ENCODE data around the gene ACP5.

Gene ACP5

DNA sequence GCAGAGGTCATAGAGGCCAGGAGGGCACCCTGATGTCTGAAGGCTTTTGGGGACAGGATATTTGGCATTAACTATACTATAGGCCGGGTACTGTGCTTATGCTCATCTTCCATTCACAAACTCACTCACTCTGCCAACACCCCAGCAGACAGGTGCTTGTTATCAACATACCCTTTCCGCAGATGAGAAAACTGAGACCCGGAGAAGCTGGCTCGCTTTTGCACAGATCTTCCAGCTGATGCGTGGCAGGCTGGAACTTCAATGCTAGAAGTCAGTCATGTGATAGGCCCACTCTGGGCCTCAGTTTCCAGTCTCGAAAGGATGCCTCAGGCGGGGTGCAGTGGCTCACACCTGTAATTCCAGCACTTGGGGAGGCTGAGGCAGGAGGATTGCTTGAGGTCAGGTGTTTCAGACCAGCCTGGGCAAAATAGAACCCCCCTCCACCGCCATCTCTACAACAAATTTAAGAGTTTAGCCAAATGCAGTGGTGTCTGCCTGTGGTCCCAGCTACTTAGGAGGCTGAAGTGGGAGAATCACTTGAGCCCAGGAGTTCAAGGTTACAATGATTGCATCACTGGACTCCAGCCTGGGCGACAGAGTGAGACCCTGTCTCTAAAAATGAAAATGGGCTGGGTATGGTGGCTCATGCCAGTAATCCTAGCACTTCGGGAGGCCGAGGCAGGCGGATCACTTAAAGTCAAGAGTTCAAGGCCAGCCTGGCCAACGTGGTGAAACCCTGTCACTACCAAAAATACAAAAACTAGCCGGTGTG, 29.3 kb downstream of the ACP5 start:
- no peak for DNase-seq

DNA sequence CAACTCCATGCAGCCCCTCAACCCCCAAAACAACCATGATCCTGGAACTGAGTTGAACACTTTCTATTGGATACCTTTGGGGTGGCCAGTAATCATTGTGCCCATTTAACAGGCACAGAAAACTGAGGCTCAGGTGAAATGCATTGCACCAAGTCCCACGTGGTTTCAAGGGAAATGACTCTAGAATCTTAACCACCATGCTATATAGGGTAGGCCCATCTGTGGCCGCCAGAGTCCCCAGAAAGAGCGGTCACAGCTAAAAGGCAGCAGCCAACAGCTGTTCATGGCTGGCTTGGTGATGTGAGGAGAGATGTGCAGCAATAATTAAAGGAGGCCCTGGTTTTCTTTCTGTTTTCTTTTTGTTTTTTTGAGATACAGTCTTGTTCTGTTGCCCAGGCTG, 36.2 kb downstream of the ACP5 start:
- DNase-seq: no peak

DNA sequence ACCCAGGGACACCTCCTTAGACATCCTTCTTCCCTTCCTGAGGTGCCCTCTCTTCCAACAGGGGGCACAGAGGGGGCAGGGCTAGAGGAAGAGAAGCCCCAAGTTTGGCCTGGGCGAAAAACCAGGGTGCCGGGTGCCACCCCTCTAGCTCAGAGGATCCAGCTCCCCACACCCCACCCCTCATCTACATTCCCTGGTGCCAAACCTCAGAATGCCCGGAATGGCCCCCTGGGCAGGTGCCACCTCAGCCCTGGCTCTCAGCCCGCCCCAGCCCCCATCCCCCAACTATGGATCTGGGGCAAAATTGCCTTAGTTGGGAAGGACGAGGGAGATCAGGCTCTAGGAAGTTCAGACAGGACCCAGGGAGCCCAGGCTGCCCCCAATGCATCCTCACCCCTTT, 36.8 kb downstream of the ACP5 start:
- DNase-seq: no peak

DNA sequence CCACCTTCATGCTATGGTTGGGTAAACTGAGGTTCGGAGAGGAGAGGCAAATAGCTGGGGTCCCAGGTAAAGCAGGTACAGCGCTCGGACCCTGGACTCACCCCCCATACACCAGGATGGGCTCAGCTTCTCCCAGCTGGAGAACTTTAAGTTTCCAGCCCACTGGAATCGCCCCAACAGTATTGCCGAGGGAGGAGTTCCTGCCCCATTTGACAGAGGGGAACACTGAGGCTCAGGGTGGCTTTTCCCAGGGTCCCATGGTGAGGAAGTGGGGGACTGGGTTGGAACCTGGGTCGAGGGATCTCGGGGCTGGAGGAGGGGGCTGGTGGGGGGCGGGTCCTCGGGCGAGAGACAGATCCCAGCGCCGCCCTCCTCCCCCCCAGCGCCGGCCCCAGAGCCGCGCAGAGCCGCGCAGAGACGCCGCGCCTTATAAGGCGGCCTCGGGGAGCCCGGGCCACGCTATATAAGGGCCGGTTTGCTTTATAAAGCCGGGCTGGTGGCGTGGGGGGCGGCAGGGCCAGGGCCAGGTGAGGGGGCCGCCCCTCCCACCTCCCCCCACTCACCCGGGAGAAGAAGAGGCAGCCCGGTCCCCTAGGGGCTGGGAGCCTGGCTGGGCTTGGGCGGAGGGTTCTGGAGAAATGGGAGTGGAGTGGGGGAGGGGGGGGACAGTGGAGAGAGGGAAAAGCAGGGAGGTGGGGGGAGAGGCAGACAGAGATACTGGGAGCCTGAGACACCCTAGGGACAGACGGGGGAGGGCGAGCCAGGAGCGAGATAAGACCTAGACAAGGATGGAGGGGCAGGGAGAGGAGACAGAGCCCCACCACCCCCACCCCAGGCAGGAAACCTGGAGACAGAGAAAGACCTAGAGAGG, 37.7 kb downstream of the ACP5 start:
- no peak for DNase-seq

DNA sequence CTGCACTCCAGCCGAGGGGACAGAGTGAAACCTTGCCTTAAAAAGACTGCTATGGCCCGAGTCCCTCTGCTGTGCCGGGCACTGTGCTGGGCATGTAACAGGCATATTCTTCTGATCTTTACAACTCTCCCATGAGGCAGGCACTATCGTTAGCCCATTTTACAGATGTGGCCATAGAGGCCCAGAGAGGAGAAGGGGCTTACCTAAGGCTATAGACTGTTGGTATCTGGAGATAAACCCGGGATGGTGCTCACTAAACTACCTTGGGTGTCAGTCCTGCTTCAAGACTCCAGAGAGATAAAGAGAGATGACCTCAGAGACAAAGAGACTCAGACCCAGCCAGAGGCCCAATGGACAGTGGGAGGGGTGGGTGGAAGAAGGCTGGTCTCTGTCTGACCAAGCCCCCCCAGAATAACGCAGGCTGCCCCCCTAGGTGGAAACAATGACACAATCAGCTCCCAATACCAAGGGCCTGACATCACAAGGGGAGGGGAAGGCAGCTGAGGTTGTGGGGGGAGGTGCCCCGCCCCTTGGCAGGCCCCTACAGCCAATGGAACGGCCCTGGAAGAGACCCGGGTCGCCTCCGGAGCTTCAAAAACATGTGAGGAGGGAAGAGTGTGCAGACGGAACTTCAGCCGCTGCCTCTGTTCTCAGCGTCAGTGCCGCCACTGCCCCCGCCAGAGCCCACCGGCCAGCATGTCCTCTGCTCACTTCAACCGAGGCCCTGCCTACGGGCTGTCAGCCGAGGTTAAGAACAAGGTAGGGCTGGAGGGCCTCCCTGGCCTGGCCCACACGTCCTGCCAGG, 39.0 kb downstream of the ACP5 start, which contains the start of gene CNN1:
Gene CNN1, plus strand, starts transcription at position 620 of the 805 bp plus-strand sequence. Its CDS starts 77 bp downstream, at position 697.
- no peak for DNase-seq

DNA sequence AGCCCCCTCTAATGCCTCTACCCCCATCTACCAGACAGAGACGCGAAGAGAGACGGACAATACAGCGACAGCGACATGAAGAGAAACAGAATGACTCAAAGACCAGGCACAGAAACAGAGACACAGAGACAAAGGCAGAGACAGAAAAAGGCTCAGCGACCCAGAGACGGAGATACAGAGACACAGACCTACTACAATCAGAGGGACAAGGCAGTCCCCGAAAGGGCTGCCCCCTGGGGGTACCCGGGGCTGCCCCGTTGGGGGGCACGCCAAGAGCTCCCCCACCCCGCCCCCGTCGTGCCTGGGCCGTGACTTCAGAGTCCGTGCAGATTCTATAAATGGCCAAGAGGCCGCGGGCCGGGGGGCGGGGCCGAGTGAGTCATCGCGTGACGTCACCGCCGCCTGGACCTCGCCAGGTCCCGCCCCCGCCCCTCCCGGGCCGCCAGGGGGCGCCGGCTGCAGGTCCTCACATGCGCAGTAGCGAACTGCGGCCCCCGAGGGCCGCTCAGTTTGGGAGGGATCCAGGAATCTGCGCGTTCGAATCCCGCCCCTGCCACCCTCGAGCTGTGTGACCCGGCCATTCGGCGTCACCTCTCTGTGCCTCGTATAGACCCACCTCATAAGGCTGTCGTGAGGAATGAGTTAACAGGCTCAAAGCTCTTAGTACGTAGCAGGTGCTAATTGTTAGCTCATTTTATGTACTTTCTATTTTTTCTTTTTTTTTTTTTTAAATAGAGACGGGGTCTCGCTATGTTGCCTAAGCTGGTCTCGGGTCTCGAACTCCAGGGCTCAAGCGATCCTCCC, 41.5 kb downstream of the ACP5 start:
- DNase-seq: peak; percentile 75

DNA sequence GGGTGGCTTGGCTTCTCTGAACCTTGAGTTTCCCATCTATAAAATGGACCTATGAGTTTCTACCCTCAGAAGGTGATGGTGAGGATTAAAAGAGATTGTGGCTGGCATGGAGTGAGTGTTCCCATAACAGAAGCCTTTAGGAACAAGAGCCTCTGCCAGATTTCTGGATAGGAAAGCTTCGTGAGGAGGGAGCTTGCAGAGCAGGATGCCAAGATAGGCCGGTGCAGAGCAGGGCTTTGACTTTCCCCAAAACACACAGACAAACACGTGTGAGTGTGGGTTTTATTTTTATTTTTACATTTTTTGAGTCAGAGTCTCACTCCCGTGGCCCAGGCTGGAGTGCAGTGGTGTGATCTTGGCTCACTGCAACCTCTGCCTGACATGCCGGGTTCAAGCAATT, 42.5 kb downstream of the ACP5 start:
- DNase-seq: no peak

DNA sequence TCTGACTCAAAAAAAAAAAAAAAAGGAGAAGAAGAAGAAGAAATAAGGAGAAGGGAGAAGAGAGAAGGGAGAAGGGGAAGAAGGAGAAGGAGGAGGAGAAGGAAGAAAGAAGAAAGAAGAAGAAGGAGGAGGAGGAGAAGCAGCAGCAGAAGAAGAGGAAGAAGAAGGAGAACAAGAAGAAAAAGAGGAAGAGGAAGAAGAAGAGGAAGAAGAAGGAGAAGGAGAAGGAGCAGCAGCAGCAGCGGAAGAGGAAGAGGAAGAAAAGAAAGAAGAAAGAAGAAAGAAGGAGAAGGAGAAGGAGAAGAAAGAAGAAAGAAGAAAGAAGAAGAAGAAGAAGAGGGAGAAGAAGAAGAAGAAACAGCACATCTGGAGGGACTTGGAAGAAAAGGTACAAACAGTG, 42.9 kb downstream of the ACP5 start:
- no peak for DNase-seq

DNA sequence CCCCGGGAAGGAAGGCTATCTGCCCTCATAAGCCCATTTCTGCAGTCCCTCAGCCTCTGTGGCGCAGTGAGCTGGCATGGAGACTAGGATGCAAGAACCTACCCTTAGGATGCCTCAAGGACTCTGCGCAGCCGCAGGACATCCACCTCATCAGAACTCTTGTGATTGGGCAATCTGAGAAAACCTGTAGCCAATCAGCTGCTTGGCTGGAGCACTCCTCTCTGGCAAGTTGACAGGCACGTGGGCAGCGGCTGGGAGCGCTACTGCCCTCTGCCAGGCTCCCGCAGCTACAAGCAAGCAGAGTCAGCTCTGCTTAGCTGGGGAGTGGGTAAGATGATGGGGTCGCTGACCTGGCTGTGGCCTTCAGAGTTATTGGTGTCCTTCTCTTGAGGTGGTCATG, 47.0 kb downstream of the ACP5 start:
- no peak for DNase-seq

DNA sequence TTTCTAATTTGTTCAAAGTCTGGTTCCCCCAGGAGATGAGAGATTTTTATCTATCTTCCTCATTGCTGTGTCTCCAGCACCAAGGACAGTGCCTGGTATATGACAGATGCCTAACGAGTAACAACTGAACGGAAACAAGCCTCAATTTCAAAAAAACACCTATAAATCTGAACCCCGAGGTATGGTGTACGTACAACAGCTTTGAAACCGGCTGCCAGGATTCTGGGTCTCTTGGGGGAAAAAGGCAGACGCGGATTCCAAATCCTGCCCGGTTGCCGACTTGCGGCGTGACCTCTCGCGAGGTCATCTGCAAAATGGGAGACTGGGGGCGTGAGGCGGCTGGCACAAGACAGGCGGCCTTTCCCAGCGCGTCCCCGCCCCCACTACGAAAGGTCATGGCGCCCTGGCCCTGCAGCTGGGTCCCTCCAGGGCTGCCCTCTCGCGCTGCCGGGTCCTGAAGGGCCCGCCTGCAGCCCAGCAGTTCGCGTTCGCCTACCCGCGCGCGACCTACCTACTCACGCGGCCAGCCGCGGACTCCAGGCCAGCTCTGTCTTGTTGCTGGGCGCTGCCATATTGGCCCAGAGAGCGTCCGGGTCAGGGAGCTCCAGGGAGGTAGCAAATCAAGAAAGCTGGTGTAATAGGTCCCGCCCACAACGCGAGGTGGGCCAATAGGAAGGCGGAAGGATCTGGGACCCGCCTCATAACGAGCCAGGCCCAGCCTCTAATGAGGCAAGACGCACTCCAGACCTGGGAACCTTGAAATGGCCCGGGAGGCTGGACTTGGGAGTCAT, 48.7 kb downstream of the ACP5 start, which contains the start of gene ECSIT:
Gene ECSIT, minus strand, starts transcription at position 584 of the 791 bp plus-strand sequence. CDS start 9,964 bp downstream, outside the sequence.
- peak; percentile 93 for DNase-seq
